Dermis blood vessel endothelial cell (primary cell): Measurements from ENCODE around the gene TCEAL5. TPM values are rescaled to one million over a fixed set of nuclear protein-coding genes. Genes with fewer than 3 reads are reported as not detected.
"Not testable (repeated sequence)": the region's sequence is repeated elsewhere in the genome, so short reads cannot be mapped to it uniquely, and the experiment has no call there.

Source experiments
- DNase-seq: peaks from one replicate; pipeline ENCODE4 v3.0.0; 2010
- total RNA-seq: library from RNA; depleted of rRNA; stranded (reverse); fragments of >200 nt; gene quantifications from 2 replicates; pipeline ENCODE4 v1.2.3, GENCODE V29; 2014

The TCEAL5 gene
- total RNA-seq, 1 donor from 2014 or later: not detected

- DNase-seq: no peak
These were observed 43.3 kb downstream of the TCEAL5 start for GRCh38 chrX:103233263-103233662.

DNA sequence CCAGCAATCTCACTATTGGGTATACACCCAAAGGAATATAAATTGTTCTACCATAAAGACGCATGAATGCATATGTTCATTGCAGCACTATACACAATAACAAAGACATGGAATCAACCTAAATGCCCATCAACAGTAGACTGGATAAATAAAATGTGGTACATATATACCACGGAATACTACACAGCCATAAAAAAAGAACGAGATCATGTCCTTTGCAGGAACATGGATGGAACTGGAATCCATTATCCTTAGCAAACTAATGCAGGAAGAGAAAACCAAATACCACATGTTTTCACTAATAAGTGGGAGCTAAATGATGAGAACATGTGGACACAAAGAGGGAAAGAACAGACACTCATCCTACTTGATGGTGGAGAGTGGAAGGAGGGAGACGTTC lies 50.6 kb downstream of the TCEAL5 start:
- DNase-seq: not testable (repeated sequence)

Other genes starting within 250 kb of the TCEAL5 start
- gene BEX1, start 212.6 kb downstream of the TCEAL5 start, total RNA-seq: not detected in 2 replicates
- not detected in 2 replicates for gene NXF3, start 183.6 kb downstream of the TCEAL5 start, total RNA-seq
- 24.9 and 26.2 TPM in 2 replicates for gene BEX4, start 61.6 kb downstream of the TCEAL5 start, total RNA-seq
- 81.3 and 90.5 TPM in 2 replicates for gene TCEAL8, start 21.6 kb downstream of the TCEAL5 start, total RNA-seq
- 0.56 and 0.68 TPM in 2 replicates for gene BEX2, start 34.2 kb upstream of the TCEAL5 start, total RNA-seq
- 0.28 and 1.2 TPM in 2 replicates for gene TCEAL7, start 53.5 kb upstream of the TCEAL5 start, total RNA-seq
- 112 and 140 TPM in 2 replicates for gene TCEAL9, start 79.8 kb upstream of the TCEAL5 start, total RNA-seq
- 258 and 269 TPM in 2 replicates for gene BEX3, start 99.8 kb upstream of the TCEAL5 start, total RNA-seq
- gene RAB40A, start 242.7 kb upstream of the TCEAL5 start, total RNA-seq: 0.05 TPM in 1 of 2 replicates, not detected in the other